B cell (primary cell): ENCODE data around the gene NPEPL1. TPM values are rescaled to one million over a fixed set of nuclear protein-coding genes. Genes with fewer than 3 reads are reported as not detected.
A peak's percentile ranks its signal among the peaks of the same experiment; 100 is the strongest.

Experiments
- ATAC-seq: fragments of 200-7000 bp; cut with Tn5 transposase; one replicate; pipeline ENCODE4 v1.10.0; 2021; ENCODE audit warnings: low read depth, mild to moderate bottlenecking, moderate number of reproducible peaks, moderate library complexity
- CTCF ChIA-PET: fragments of 350-600 bp; sonication (Branson Sonifier 250); formaldehyde crosslinking; loops from one replicate; lab custom pipeline; 2021; ENCODE audit warnings: antibody characterized with exemption, inconsistent platforms; lab: Charles Lee
- POLR2A ChIA-PET: fragments of 350-600 bp; sonication (Branson Sonifier 250); formaldehyde crosslinking; loops from one replicate; lab custom pipeline; 2021; ENCODE audit warnings: antibody characterized with exemption; lab: Charles Lee
- DNase-seq: peaks from one replicate; pipeline ENCODE4 v3.0.0; 2013
- H2AFZ ChIP-seq: 2 replicates; pipeline ENCODE4 v1.6.1; 2012; ENCODE audit warnings: mild to moderate bottlenecking, low read depth, low read length; ENCODE audit not compliant: insufficient read depth, poor library complexity, severe bottlenecking
- H3K27ac ChIP-seq, 2 donors: 1 replicate in 1 of 2; 2 replicates in 1 of 2; pipeline ENCODE4 v1.5.1; 2012 to 2013; ENCODE audit warnings: low read length in 2 of 2, mild to moderate bottlenecking in 2 of 2, moderate library complexity in 1 of 2
- H3K27me3 ChIP-seq, 4 experiments: fragments of 200-600 bp in 1 of 4; sonication (generic) in 1 of 4; replicated peaks in 1 of 4; 1 replicate in 2 of 4; 2 replicates in 2 of 4; pipeline versions ENCODE4 v1.6.1 to v1.7.0; 2013 to 2016; ENCODE audit warnings: low read length in 3 of 4, mild to moderate bottlenecking in 2 of 4, mixed read lengths in 1 of 4, moderate library complexity in 1 of 4; ENCODE audit not compliant: insufficient read depth in 4 of 4, control insufficient read depth in 3 of 4; ENCODE audit errors: control extremely low read depth in 1 of 4
- H3K36me3 ChIP-seq, 2 experiments: replicated peaks in 1 of 2; 1 replicate in 1 of 2; 2 replicates in 1 of 2; pipeline versions ENCODE4 v1.6.1 to v1.7.1; 2013; ENCODE audit warnings: low read length in 1 of 2; ENCODE audit not compliant: insufficient read depth in 2 of 2, control insufficient read depth in 1 of 2; ENCODE audit errors: control extremely low read depth in 1 of 2, extremely low read depth in 1 of 2
- H3K4me1 ChIP-seq, 2 donors: fragments of 200-600 bp in 1 of 2; sonication (generic) in 1 of 2; 1 replicate in 1 of 2; 2 replicates in 1 of 2; pipeline versions ENCODE4 v1.5.1 to v1.6.1; 2013 to 2017; ENCODE audit warnings: low read length in 2 of 2; ENCODE audit not compliant: control insufficient read depth in 2 of 2, insufficient read depth in 2 of 2
- H3K4me2 ChIP-seq: replicated peaks from 2 replicates; pipeline ENCODE3; 2012; ENCODE audit warnings: mild to moderate bottlenecking, low read depth, low read length; ENCODE audit not compliant: poor library complexity, severe bottlenecking
- H3K4me3 ChIP-seq, 5 experiments: fragments of 200-600 bp in 1 of 5; sonication (generic) in 1 of 5; 1 replicate in 3 of 5; 2 replicates in 2 of 5; pipeline versions ENCODE4 v1.5.1 to v1.7.0; 2011 to 2016; ENCODE audit warnings: low read length in 4 of 5, mild to moderate bottlenecking in 4 of 5, low read depth in 2 of 5, control low read depth in 1 of 5, moderate library complexity in 1 of 5; ENCODE audit not compliant: insufficient read depth in 1 of 5; ENCODE audit errors: control extremely low read depth in 1 of 5, extremely low read depth in 1 of 5
- H3K79me2 ChIP-seq: fragments of 200-600 bp; sonication (generic); one replicate; pipeline ENCODE4 v1.6.0; 2016; ENCODE audit warnings: low read length; ENCODE audit not compliant: control insufficient read depth, insufficient read depth
- H3K9ac ChIP-seq: fragments of 200-600 bp; sonication (generic); 2 replicates; pipeline ENCODE4 v1.6.1; 2017; ENCODE audit warnings: mild to moderate bottlenecking, low read length, moderate library complexity
- H3K9me3 ChIP-seq, 3 donors: one replicate each; pipeline versions ENCODE4 v1.6.1 to v1.7.1; 2013; ENCODE audit warnings: low read length in 2 of 3; ENCODE audit not compliant: control insufficient read depth in 2 of 3, insufficient read depth in 1 of 3; ENCODE audit errors: control extremely low read depth in 1 of 3
- H4K20me1 ChIP-seq: 2 replicates; pipeline ENCODE4 v1.6.0; 2012; ENCODE audit warnings: mild to moderate bottlenecking, low read length; ENCODE audit not compliant: insufficient read depth, control insufficient read depth, poor library complexity, severe bottlenecking
- H3K27ac Mint-ChIP-seq: one replicate; pipeline ENCODE4 v1.8.0; 2021; ENCODE audit warnings: mixed read lengths
- H3K27me3 Mint-ChIP-seq: one replicate; pipeline ENCODE4 v1.8.0; 2021; ENCODE audit warnings: mixed read lengths
- H3K4me1 Mint-ChIP-seq: one replicate; pipeline ENCODE4 v1.8.0; 2021; ENCODE audit warnings: mixed read lengths
- H3K4me3 Mint-ChIP-seq: one replicate; pipeline ENCODE4 v1.8.0; 2021; ENCODE audit warnings: mixed read lengths
- H3K9me3 Mint-ChIP-seq: one replicate; pipeline ENCODE4 v1.8.0; 2022; ENCODE audit warnings: mixed read lengths; ENCODE audit not compliant: insufficient read depth
- EZH2 ChIP-seq: IDR thresholded peaks from 2 replicates; pipeline ENCODE4 v1.6.1; 2012; ENCODE audit warnings: borderline replicate concordance, low read depth, mild to moderate bottlenecking, moderate library complexity, low read length; ENCODE audit not compliant: insufficient read depth, poor library complexity, severe bottlenecking
- WGBS: methylation state at CpG from one replicate; pipeline ENCODE4 v1.1.5; 2013; ENCODE audit warnings: missing lambda C conversion rate; ENCODE audit not compliant: insufficient coverage; 5-methylcytosine and 5-hydroxymethylcytosine counted together
- intact Hi-C: fragments of 100-400 bp; cut with micrococcal nuclease; formaldehyde crosslinking; loops from one replicate; pipeline ENCODE4 v1.10.0; 2022
- polyA plus RNA-seq: library from polyadenylated mRNA; depleted of rRNA; stranded (reverse); fragments of >200 nt; gene quantifications from 2 replicates; pipeline ENCODE4 v1.2.3, GENCODE V29; 2012
- total RNA-seq, 2 donors: library from RNA; stranded (reverse); fragments of 120-200 nt in 1 of 2; gene quantifications; 1 replicate in 1 of 2; 2 replicates in 1 of 2; pipeline versions ENCODE4 v1.2.3 to v1.2.4, GENCODE V29; 2013 to 2022
- TF ChIP-seq, protein P1 (sequence below): fragments of 200-600 bp; IDR thresholded peaks from one replicate; pipeline ENCODE4 v1.8.0; 2022; ENCODE audit warnings: antibody characterized with exemption, mild to moderate bottlenecking

NPEPL1 gene
- total and polyA plus RNA-seq, 2 donors (not counting 1 experiment from before 2014, with no cell fraction given), result 34.3 to 45.1 TPM

DNA sequence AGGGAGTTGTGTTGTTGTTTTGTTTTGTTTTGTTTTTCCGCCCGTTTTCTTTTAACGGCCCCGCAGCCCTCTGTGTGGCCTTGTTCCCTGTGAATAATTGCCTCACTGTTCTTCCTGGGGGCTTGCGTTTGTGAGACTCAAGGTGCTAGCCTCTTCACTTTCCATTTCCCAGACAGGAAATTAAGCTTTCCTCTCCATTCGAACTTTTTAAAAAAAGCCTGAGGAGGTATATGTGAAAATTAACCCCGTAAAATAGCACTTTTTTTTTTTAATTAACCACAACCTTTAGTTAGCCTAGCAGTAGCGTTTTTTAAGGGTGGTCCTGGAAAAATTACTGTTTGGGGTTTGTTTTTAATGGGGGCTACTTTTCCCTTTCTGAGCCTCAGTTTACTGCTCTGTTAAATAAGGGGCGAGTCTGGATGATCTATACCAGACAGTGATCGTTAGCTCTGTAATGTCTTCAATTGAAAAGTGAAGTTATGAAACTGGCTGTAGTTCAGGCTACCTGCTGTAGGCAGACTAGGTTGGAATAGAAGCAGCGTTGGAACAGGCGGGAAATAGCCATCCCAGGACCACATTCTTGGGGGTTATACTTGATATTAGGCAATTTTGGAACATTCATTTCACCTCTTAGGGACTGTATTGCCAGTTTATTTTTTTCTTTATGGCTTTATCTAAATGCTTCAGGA is 39.9 kb upstream of the NPEPL1 start:
- H3K9ac ChIP-seq, result peak overlapping the region; percentile 94
- 26% methylated on average over 8 of the region's 12 CpGs for WGBS
- DNase-seq, result no peak
- H2AFZ ChIP-seq, result peak overlapping the region; percentile 98
- H3K9me3 ChIP-seq, result no peaks in the 10 kb centered on the region
- intact Hi-C loops, result loop anchor here (1.0 to 5.0 kb wide), 5 partner anchors 40 to 1290 kb away; partner anchors contain the start of genes FAM217B, GNAS, GNAS-AS1 and NPEPL1
- ATAC-seq, result no peak
- H3K36me3 ChIP-seq, result peaks cover 0 to 8% of the 10 kb centered on the region in 2 experiments
- peak overlapping the region; percentile 84 to 95 for H3K27ac ChIP-seq
- Mint-ChIP-seq H3K9me3 (no peaks in the 10 kb centered on the region), H3K27ac (peak overlapping the region; percentile 97), H3K27me3 (no peaks in the 10 kb centered on the region), H3K4me3 (peak overlapping the region; percentile 100), H3K4me1 (peaks cover 34% of the 10 kb centered on the region)
- ChIA-PET POLR2A (interaction anchor here (0.6 to 2.3 kb wide), 6 partner anchors 264 to 1032 kb away, joined by 3 to 11 read pairs (median 6); partner anchors contain the start of genes ATP5F1E, VAPB and ZBP1), CTCF (interaction anchor here (0.6 to 3.3 kb wide), 5 partner anchors 39 to 416 kb away, joined by 3 to 19 read pairs (median 6); partner anchors contain the start of genes NPEPL1 and VAPB)
- H3K4me2 ChIP-seq, result peak overlapping the region; percentile 99
- H3K4me3 ChIP-seq, result peak overlapping the region; percentile 81 to 99 (median 94)
- H4K20me1 ChIP-seq, result peaks cover 12% of the 10 kb centered on the region
- peaks cover 14 to 20% of the 10 kb centered on the region in 2 donors for H3K4me1 ChIP-seq
- peaks cover 64% of the 10 kb centered on the region for H3K79me2 ChIP-seq
- peaks cover 0 to 3% (median 0%) of the 10 kb centered on the region in 4 experiments for H3K27me3 ChIP-seq
- TF ChIP-seq EZH2, result no peak
- TF ChIP-seq, protein P1, sequence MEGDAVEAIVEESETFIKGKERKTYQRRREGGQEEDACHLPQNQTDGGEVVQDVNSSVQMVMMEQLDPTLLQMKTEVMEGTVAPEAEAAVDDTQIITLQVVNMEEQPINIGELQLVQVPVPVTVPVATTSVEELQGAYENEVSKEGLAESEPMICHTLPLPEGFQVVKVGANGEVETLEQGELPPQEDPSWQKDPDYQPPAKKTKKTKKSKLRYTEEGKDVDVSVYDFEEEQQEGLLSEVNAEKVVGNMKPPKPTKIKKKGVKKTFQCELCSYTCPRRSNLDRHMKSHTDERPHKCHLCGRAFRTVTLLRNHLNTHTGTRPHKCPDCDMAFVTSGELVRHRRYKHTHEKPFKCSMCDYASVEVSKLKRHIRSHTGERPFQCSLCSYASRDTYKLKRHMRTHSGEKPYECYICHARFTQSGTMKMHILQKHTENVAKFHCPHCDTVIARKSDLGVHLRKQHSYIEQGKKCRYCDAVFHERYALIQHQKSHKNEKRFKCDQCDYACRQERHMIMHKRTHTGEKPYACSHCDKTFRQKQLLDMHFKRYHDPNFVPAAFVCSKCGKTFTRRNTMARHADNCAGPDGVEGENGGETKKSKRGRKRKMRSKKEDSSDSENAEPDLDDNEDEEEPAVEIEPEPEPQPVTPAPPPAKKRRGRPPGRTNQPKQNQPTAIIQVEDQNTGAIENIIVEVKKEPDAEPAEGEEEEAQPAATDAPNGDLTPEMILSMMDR, result no peak

DNA sequence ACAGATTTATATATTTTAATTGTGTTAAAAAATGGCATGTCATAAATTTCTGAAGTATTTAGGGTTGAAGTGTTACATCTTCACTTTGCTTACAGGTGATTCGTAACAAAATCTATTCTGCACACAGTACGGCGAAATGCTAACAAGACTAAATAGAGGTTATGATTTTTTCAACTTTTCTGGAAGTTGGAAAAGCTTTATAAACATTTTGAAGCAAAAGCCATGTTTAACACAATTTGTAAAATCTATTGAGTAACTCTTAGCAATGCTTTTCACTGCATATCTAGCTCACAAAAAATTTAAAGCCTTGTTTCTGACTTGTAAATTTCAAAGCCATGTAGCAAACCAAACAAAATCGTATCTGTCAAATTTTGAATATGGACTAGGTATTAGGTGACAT is 38.3 kb upstream of the NPEPL1 start:
- POLR2A ChIA-PET, result interaction anchor here (0.7 kb wide), 1 partner anchor 18 kb away, joined by 4 read pairs; no protein-coding TSS in a partner anchor
- DNase-seq, result no peak
- Histone ChIP-seq H3K4me3 (no peak overlapping the region), H3K36me3 (peaks cover 0 to 8% of the 10 kb centered on the region in 2 experiments), H2AFZ (no peak overlapping the region), H3K9ac (no peak overlapping the region), H3K4me1 (peaks cover 11 to 16% of the 10 kb centered on the region in 2 donors), H4K20me1 (peaks cover 17% of the 10 kb centered on the region), H3K4me2 (no peak overlapping the region), H3K79me2 (peaks cover 70% of the 10 kb centered on the region), H3K27ac (no peak overlapping the region), H3K9me3 (no peaks in the 10 kb centered on the region), H3K27me3 (peaks cover 0 to 1% (median 0%) of the 10 kb centered on the region in 4 experiments)
- no peaks in the 10 kb centered on the region for H3K9me3 Mint-ChIP-seq
- H3K4me3 Mint-ChIP-seq, result no peak overlapping the region
- intact Hi-C loops, result loop anchor here (5.0 kb wide), 3 partner anchors 198 to 1288 kb away; partner anchors contain the start of genes FAM217B, GNAS, GNAS-AS1 and PPP1R3D
- TF ChIP-seq EZH2, result no peak
- TF ChIP-seq, protein P1, result no peak
- ATAC-seq, result no peak
- H3K27ac Mint-ChIP-seq, result no peak overlapping the region
- CTCF ChIA-PET, result no interaction called here
- no CpG with 5 or more reads among the region's 4 CpGs for WGBS
- no peaks in the 10 kb centered on the region for H3K27me3 Mint-ChIP-seq
- H3K4me1 Mint-ChIP-seq, result peaks cover 39% of the 10 kb centered on the region
